Measurements from ENCODE around the gene HECW1.

Gene HECW1

GRCh38 chr7:43516581-43517342 lies 404.3 kb downstream of the HECW1 start:
- no peak for DNase-seq

GRCh38 chr7:43517464-43517863 lies 405.0 kb downstream of the HECW1 start:
- DNase-seq, result no peak

GRCh38 chr7:43520201-43520600 lies 407.8 kb downstream of the HECW1 start:
- DNase-seq, result no peak

- DNase-seq, result no peak
These were observed 410.1 kb downstream of the HECW1 start for GRCh38 chr7:43522406-43523156.

GRCh38 chr7:43528576-43529354 lies 416.3 kb downstream of the HECW1 start:
- no peak for DNase-seq

GRCh38 chr7:43530553-43531410 lies 418.3 kb downstream of the HECW1 start:
- no peak for DNase-seq

GRCh38 chr7:43531700-43532099 lies 419.3 kb downstream of the HECW1 start:
- no peak for DNase-seq

- no peak for DNase-seq
These were observed 421.5 kb downstream of the HECW1 start for GRCh38 chr7:43533801-43534479.

GRCh38 chr7:43535031-43535451 lies 422.6 kb downstream of the HECW1 start:
- no peak for DNase-seq

GRCh38 chr7:43535810-43536585 lies 423.6 kb downstream of the HECW1 start:
- no peak for DNase-seq

GRCh38 chr7:43536773-43537172 lies 424.3 kb downstream of the HECW1 start:
- DNase-seq, result no peak

GRCh38 chr7:43537765-43538403 lies 425.4 kb downstream of the HECW1 start:
- no peak for DNase-seq

- DNase-seq, result no peak
These were observed 425.9 kb downstream of the HECW1 start for GRCh38 chr7:43538404-43538771.

- DNase-seq, result no peak
These were observed 428.0 kb downstream of the HECW1 start for GRCh38 chr7:43540471-43540870.

GRCh38 chr7:43542716-43543115 lies 430.3 kb downstream of the HECW1 start:
- no peak for DNase-seq

GRCh38 chr7:43546231-43546630 lies 433.8 kb downstream of the HECW1 start:
- DNase-seq, result no peak

- no peak for DNase-seq
These were observed 438.0 kb downstream of the HECW1 start for GRCh38 chr7:43550427-43550826.

- no peak for DNase-seq
These were observed 439.7 kb downstream of the HECW1 start for GRCh38 chr7:43552122-43552521.

- DNase-seq, result no peak
These were observed 441.6 kb downstream of the HECW1 start for GRCh38 chr7:43553999-43554398.

- no peak for DNase-seq
These were observed 442.0 kb downstream of the HECW1 start for GRCh38 chr7:43554423-43554822.
